HG03196 (cell line): ENCODE data around the gene OR5D13.

ENCODE experiments used
- ATAC-seq: cut with Tn5 transposase; IDR thresholded peaks from one replicate; pipeline ENCODE4 v1.9.1; 2021; ENCODE audit not compliant: unreplicated experiment

Gene OR5D13

DNA sequence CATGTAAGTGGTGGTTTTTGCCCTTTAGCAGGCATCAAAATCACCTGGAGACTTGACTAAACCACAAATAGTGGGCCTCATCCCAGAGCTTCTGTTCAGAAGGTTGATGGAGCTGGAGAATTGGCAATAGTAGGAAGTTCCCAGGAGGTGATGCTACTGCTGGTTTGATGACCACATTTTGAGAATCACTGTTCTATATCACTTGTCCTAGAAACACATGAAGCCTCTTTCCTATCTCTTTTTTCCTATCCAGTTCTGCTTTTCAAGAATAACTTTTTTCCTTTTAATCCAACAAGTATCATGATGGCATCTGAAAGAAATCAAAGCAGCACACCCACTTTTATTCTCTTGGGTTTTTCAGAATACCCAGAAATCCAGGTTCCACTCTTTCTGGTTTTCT is at the start of gene OR5D13:
Gene OR5D13 (plus strand): TSS at position 301 of the 400 bp plus-strand sequence. CDS start 0 bp downstream, at position 301.
- ATAC-seq = no peak

DNA sequence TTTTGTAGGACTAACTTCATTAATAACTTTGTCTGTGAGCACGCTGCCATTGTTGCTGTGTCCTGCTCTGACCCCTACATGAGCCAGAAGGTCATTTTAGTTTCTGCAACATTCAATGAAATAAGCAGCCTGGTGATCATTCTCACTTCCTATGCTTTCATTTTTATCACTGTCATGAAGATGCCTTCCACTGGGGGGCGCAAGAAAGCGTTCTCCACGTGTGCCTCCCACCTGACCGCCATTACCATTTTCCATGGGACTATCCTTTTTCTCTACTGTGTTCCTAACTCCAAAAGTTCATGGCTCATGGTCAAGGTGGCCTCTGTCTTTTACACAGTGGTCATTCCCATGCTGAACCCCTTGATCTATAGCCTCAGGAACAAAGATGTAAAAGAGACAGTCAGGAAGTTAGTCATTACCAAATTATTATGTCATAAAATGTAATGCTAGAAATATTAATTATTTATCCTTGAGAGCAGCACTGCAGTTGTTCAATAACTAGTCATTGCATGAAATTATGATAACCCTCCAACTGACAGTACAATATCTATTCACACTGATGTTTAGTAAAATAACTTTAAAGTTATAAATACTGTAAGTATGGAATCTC is 46.4 kb upstream of the OR5D13 start:
- ATAC-seq = no peak

GRCh38 chr11:55732936-55733335 is 40.3 kb upstream of the OR5D13 start:
- no peak for ATAC-seq

DNA sequence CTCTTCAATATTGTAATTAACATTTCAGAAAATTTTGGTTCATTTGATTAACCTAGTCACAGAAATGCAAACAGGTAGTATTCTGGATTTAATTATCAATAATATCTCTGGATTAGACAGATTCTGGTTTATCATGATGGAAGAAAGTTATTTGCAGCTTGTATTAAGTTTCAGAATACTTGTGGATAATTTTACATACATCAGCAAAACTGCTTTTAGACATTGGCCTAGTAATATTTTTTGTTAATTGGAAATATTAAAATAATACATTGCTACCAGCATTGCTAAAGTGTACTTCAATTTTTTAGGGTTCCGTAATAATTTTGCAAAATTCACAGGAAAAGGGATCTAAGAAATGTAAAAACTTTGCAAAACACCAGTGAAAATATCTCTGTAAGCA is 18.4 kb downstream of the OR5D13 start:
- ATAC-seq = no peak

- ATAC-seq = no peak
These were observed 20.1 kb downstream of the OR5D13 start for GRCh38 chr11:55793321-55793720.

GRCh38 chr11:55795256-55795655 is 22.0 kb downstream of the OR5D13 start, which contains the start of gene OR5D14:
Gene OR5D14 (plus strand): TSS chr11:55795556. CDS start chr11:55795556, 0 bp downstream.
- ATAC-seq = no peak

DNA sequence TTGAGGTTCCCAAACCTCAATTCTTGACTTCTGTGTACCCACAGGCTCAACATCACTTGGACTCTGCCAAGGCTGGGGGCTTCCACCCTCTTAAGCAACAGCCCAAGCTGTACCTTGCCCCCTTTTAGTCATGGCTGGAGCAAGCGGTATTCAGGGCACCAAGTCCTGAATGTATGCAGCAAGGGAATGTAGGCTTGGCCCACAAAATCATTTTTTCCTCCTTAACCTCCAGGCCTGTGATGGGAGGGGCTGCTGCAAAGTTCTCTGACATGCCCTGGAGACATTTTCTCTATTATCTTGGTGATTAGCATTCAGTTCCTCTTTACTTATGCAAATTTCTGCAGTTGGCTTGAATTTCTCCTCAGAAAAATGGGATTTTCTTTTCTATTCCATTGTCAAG is 33.0 kb downstream of the OR5D13 start:
- ATAC-seq = no peak

- no peak for ATAC-seq
These were observed 37.8 kb downstream of the OR5D13 start, which contains the start of gene OR5L1 for GRCh38 chr11:55811067-55811466. Gene OR5L1 (plus strand): TSS chr11:55811367. CDS start chr11:55811467, 100 bp downstream.

GRCh38 chr11:55819330-55819729 is 46.1 kb downstream of the OR5D13 start, which contains the start of gene OR5D18:
Gene OR5D18 (plus strand): TSS chr11:55819630. CDS start chr11:55819630, 0 bp downstream.
- no peak for ATAC-seq
